ENCODE measurements around the gene PRPF6. TPM values are rescaled to one million over a fixed set of nuclear protein-coding genes. Genes with fewer than 3 reads are reported as not detected.

Gene PRPF6
- total RNA-seq, 1 donor from 2014 or later, result 51.9 TPM

- TF ChIP-seq EZH2 (IDR thresholded peaks at IDR 0.05) (no peak), CTCF (IDR thresholded peaks at IDR 0.05) (no peak), EZH2phosphoT487 (IDR thresholded peaks at IDR 0.05) (no peak)
- Histone ChIP-seq H3K36me3 (no peaks in the 10 kb centered on the region), H3K9me3 (ENCODE audit: low read depth) (no peaks in the 10 kb centered on the region), H3K4me2 (no peak overlapping the region), H4K20me1 (ENCODE audit: low read depth) (peaks cover 20% of the 10 kb centered on the region), H3F3A (ENCODE audit: low read depth) (peaks cover 8% of the 10 kb centered on the region), H3K4me1 (peaks cover 16% of the 10 kb centered on the region), H3K27ac (no peak overlapping the region), H2AFZ (replicated peaks) (no peak overlapping the region), H3K9ac (no peak overlapping the region), H3K27me3 (peaks cover 8% of the 10 kb centered on the region), H3K4me3 (no peak overlapping the region), H3K79me2 (ENCODE audit: low read depth) (no peaks in the 10 kb centered on the region)
- Mint-ChIP-seq H3K27ac (no peak overlapping the region), H3K4me1 (peaks cover 10% of the 10 kb centered on the region), H3K36me3 (peaks cover 14% of the 10 kb centered on the region), H3K9me3 (no peaks in the 10 kb centered on the region), H3K4me3 (no peak overlapping the region), H3K27me3 (ENCODE audit: insufficient read depth, low read depth) (peaks cover 10% of the 10 kb centered on the region)
- DNase-seq (ENCODE audit: low spot score), result no peak
Measured at GRCh38 chr20:64031822-64032314, 50.9 kb downstream of the PRPF6 start.

DNA sequence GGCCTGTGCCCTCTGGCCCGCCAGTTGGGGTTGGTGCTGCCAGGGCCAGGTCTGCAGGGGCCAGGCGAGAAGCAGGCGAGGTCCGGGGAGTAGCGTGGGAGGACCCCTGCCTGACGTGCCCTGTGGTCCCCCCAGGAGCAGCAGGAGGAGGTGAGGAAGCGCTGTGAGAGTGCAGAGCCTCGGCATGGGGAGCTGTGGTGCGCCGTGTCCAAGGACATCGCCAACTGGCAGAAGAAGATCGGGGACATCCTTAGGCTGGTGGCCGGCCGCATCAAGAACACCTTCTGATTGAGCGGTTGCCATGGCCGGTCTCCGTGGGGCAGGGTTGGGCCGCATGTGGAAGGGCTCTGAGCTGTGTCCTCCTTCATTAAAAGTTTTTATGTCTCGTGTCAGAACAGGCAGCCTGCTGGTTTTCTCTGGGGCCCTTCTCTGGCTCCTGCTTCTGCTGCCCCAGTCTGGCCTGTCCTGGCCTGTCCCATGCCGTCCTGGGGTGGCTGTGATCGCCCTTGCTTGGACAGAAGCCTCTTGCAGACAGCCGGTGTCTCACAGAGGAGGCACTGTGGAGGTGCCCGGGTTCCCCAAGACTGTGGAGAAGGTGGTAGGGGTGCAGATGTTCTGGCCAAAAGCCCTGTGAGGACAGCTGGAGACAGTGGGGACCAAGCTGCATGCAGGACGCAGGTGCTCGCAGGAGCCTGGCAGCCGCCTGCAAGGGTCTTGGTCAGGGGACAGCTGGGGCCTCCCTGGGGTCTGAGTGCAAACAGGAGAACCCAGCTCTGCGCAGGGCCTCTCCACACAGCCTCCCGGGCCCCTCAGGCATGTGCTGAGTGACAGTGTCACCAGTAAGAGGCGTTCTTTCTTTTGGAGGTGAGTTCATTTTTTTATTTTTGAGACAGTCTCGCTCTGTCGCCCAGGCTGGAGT lies 52.0 kb downstream of the PRPF6 start:
- no peak overlapping the region for H3K4me2 ChIP-seq
- Mint-ChIP-seq H3K4me3 (no peak overlapping the region), H3K27ac (no peak overlapping the region), H3K27me3 (ENCODE audit: insufficient read depth, low read depth) (peaks cover 18% of the 10 kb centered on the region), H3K9me3 (no peaks in the 10 kb centered on the region), H3K4me1 (peaks cover 12% of the 10 kb centered on the region), H3K36me3 (peaks cover 11% of the 10 kb centered on the region)
- H3K4me3 ChIP-seq, result no peak overlapping the region
- H3K36me3 ChIP-seq, result no peaks in the 10 kb centered on the region
- DNase-seq (ENCODE audit: low spot score), result no peak
- peaks cover 11% of the 10 kb centered on the region for H3F3A ChIP-seq (ENCODE audit: low read depth)
- peaks cover 19% of the 10 kb centered on the region for H3K27me3 ChIP-seq
- H3K9me3 ChIP-seq (ENCODE audit: low read depth), result no peaks in the 10 kb centered on the region
- peaks cover 19% of the 10 kb centered on the region for H3K4me1 ChIP-seq
- H4K20me1 ChIP-seq (ENCODE audit: low read depth), result peaks cover 31% of the 10 kb centered on the region
- H3K79me2 ChIP-seq (ENCODE audit: low read depth), result no peaks in the 10 kb centered on the region
- H3K27ac ChIP-seq, result no peak overlapping the region
- H3K9ac ChIP-seq, result no peak overlapping the region
- no peak overlapping the region for H2AFZ ChIP-seq (replicated peaks)
- TF ChIP-seq EZH2 (IDR thresholded peaks at IDR 0.05), result no peak
- no peak for TF ChIP-seq EZH2phosphoT487 (IDR thresholded peaks at IDR 0.05)
- TF ChIP-seq CTCF (IDR thresholded peaks at IDR 0.05), result no peak

DNA sequence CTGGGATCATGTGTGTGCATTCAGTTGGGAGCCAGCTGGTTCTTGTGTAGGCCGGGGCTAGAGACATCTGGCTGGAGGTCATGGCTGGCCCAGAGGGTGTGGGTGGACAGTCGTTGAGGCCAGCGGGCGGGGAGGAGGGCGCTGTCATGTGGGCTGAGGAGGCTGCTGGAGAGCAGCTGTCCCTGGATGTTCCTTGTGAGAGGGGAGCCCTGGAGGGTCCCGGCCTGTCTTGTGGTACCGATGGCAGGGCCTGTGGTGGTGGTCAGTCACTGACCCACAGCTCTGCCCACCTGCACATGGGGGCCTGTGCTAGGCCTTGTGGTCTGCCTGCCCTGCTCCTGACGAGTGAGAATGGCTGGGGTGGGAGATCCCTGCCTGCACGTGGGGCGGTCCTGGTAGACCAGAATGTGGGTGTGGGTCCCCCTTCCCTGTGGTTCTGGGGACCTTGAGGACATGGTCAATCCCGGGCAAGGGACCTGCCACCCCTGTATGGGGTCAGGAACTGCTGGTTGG lies 53.1 kb downstream of the PRPF6 start:
- H3F3A ChIP-seq (ENCODE audit: low read depth), result peaks cover 15% of the 10 kb centered on the region
- peaks cover 36% of the 10 kb centered on the region for H4K20me1 ChIP-seq (ENCODE audit: low read depth)
- H3K27ac Mint-ChIP-seq, result no peak overlapping the region
- peaks cover 27% of the 10 kb centered on the region for H3K4me1 ChIP-seq
- no peak for DNase-seq (ENCODE audit: low spot score)
- H3K4me2 ChIP-seq, result no peak overlapping the region
- peaks cover 12% of the 10 kb centered on the region for H3K4me1 Mint-ChIP-seq
- TF ChIP-seq CTCF (IDR thresholded peaks at IDR 0.05) (no peak), EZH2phosphoT487 (IDR thresholded peaks at IDR 0.05) (no peak), EZH2 (IDR thresholded peaks at IDR 0.05) (no peak)
- H3K27me3 Mint-ChIP-seq (ENCODE audit: insufficient read depth, low read depth), result peaks cover 18% of the 10 kb centered on the region
- no peak overlapping the region for H3K9ac ChIP-seq
- H3K4me3 Mint-ChIP-seq, result peak overlapping the region; percentile 60
- H3K36me3 ChIP-seq, result no peaks in the 10 kb centered on the region
- peaks cover 9% of the 10 kb centered on the region for H3K36me3 Mint-ChIP-seq
- H3K9me3 Mint-ChIP-seq, result no peaks in the 10 kb centered on the region
- H2AFZ ChIP-seq (replicated peaks), result no peak overlapping the region
- no peak overlapping the region for H3K4me3 ChIP-seq
- no peaks in the 10 kb centered on the region for H3K9me3 ChIP-seq (ENCODE audit: low read depth)
- H3K79me2 ChIP-seq (ENCODE audit: low read depth), result no peaks in the 10 kb centered on the region
- peaks cover 30% of the 10 kb centered on the region for H3K27me3 ChIP-seq
- H3K27ac ChIP-seq, result no peak overlapping the region
